GM12878 (cell line): Measurements from ENCODE around the gene KIF1C. TPM values are rescaled to one million over a fixed set of nuclear protein-coding genes. Genes with fewer than 3 reads are reported as not detected.

Experiments
- ATAC-seq: fragments of 200-7000 bp; cut with Tn5 transposase; 3 replicates; pipeline ENCODE4 v1.9.1; 2020; ENCODE audit warnings: mild to moderate bottlenecking, moderate library complexity
- BruUV-seq: library from RNA; stranded (reverse); fragments of 400-500 nt; replicated peaks from 2 replicates; lab custom pipeline; 2021; lab: Mats Ljungman, UMichigan
- CTCF ChIA-PET: fragments of 300-600 bp; sonication (Branson Sonifier 250); formaldehyde crosslinking; extraction: SDS; loops from one replicate; lab custom pipeline; 2021; ENCODE audit warnings: inconsistent platforms; lab: Yijun Ruan, JAX
- POLR2A ChIA-PET: fragments of 350-600 bp; formaldehyde crosslinking; extraction: SDS; loops from one replicate; lab custom pipeline; 2021; ENCODE audit warnings: inconsistent platforms; lab: Charles Lee
- RAD21 ChIA-PET: fragments of 300-600 bp; sonication (Branson Sonifier 250); formaldehyde crosslinking; loops from one replicate; lab custom pipeline; 2023; ENCODE audit warnings: antibody characterized with exemption; ENCODE audit not compliant: unreplicated experiment; lab: Charles Lee
- SMC1A ChIA-PET: fragments of 300-600 bp; sonication (Branson Sonifier 250); formaldehyde crosslinking; loops from one replicate; lab custom pipeline; 2023; ENCODE audit not compliant: unreplicated experiment, uncharacterized antibody; lab: Charles Lee
- DNase-seq: peaks from one replicate; pipeline ENCODE4 v3.0.0-alpha.2; 2011; ENCODE audit warnings: low read depth, low spot score
- FAIRE-seq: peaks from 3 replicates; lab custom pipeline; 2011; peaks lifted over from hg19 to GRCh38; lab: Jason Lieb, UNC
- H2AFZ ChIP-seq: 2 replicates; pipeline ENCODE4 v1.6.0; 2011; ENCODE audit warnings: low read depth, low read length, control low read depth; ENCODE audit not compliant: control insufficient read depth
- H3K27ac ChIP-seq: 2 replicates; pipeline ENCODE4 v1.5.1; 2011; ENCODE audit warnings: control low read depth; ENCODE audit not compliant: control insufficient read depth, insufficient read depth
- H3K27me3 ChIP-seq, 2 experiments: replicated peaks in 1 of 2; 2 replicates each; pipeline versions ENCODE4 v1.6.0 to v1.6.1; 2011; ENCODE audit warnings: low read length in 1 of 2; ENCODE audit not compliant: control insufficient read depth in 2 of 2, insufficient read depth in 2 of 2
- H3K36me3 ChIP-seq, 2 experiments: 2 replicates each; pipeline ENCODE4 v1.5.1; 2011; ENCODE audit warnings: low read length in 1 of 2; ENCODE audit not compliant: control insufficient read depth in 2 of 2, insufficient read depth in 2 of 2
- H3K4me1 ChIP-seq: 2 replicates; pipeline ENCODE4 v1.6.1; 2011; ENCODE audit warnings: mild to moderate bottlenecking, low read length, moderate library complexity, mixed read lengths; ENCODE audit not compliant: control insufficient read depth, insufficient read depth
- H3K4me2 ChIP-seq: 2 replicates; pipeline ENCODE4 v1.6.0; 2011; ENCODE audit warnings: control low read depth; ENCODE audit not compliant: control insufficient read depth, insufficient read depth
- H3K4me3 ChIP-seq: fragments of 200-600 bp; sonication (generic); 2 replicates; pipeline ENCODE4 v1.5.1; 2016
- H3K79me2 ChIP-seq: 2 replicates; pipeline ENCODE4 v1.6.0; 2011; ENCODE audit warnings: low read length; ENCODE audit not compliant: control insufficient read depth, insufficient read depth
- H3K9ac ChIP-seq: 2 replicates; pipeline ENCODE4 v1.8.0; 2011; ENCODE audit warnings: low read length, control low read depth, mixed read lengths; ENCODE audit not compliant: control insufficient read depth, insufficient read depth
- H3K9me3 ChIP-seq: replicated peaks from 3 replicates; pipeline ENCODE4 v1.5.1; 2011; ENCODE audit warnings: mild to moderate bottlenecking, low read length; ENCODE audit not compliant: control insufficient read depth, insufficient read depth
- H4K20me1 ChIP-seq: 2 replicates; pipeline ENCODE4 v1.6.0; 2011; ENCODE audit not compliant: control insufficient read depth, insufficient read depth
- CHD2 ChIP-seq: IDR thresholded peaks from 2 replicates; pipeline ENCODE4 v1.6.1; 2011; ENCODE audit warnings: low read depth, low read length, improper control_type of control experiment, borderline replicate concordance
- NBN ChIP-seq: fragments of 450-650 bp; IDR thresholded peaks from 2 replicates; pipeline ENCODE4 v1.6.1; 2016
- NRF1 ChIP-seq: conservative IDR thresholded peaks from 2 replicates; pipeline ENCODE4 v1.6.1; 2011; ENCODE audit warnings: mild to moderate bottlenecking, low read depth, low read length, improper control_type of control experiment
- RB1 ChIP-seq: fragments of 450-650 bp; formaldehyde crosslinking; IDR thresholded peaks from 2 replicates; pipeline ENCODE4 v1.6.1; 2017; ENCODE audit warnings: mild to moderate bottlenecking, borderline replicate concordance
- SIN3A ChIP-seq: IDR thresholded peaks from 2 replicates; pipeline ENCODE4 v1.6.1; 2012; ENCODE audit warnings: low read depth, low read length, improper control_type of control experiment
- TCF7 ChIP-seq: IDR thresholded peaks from 2 replicates; pipeline ENCODE4 v1.6.1; 2014; ENCODE audit warnings: antibody characterized with exemption, borderline replicate concordance
- WRNIP1 ChIP-seq: IDR thresholded peaks from 2 replicates; pipeline ENCODE4 v1.6.1; 2011; ENCODE audit warnings: low read depth, low read length, improper control_type of control experiment, borderline replicate concordance
- WGBS: methylation state at CpG from one replicate; pipeline ENCODE4 v1.1.6; 2016; ENCODE audit warnings: low lambda C conversion rate; ENCODE audit not compliant: insufficient replicate concordance, insufficient coverage; ENCODE audit errors: missing lambda C conversion rate; 5-methylcytosine and 5-hydroxymethylcytosine counted together
- in situ Hi-C: fragments of 300-500 bp; cut with MboI; formaldehyde crosslinking; loops from 9 replicates; pipeline ENCODE4 v1.14.3; 2018; ENCODE audit warnings: mixed read lengths
- intact Hi-C: fragments of 100-400 bp; cut with micrococcal nuclease; formaldehyde crosslinking; loops from one replicate; pipeline ENCODE4 v1.14.2; 2022; ENCODE audit not compliant: unreplicated experiment
- polyA plus RNA-seq, 11 experiments: library from polyadenylated mRNA; depleted of rRNA in 4 of 11; unstranded in 6 of 11; stranded (reverse) in 5 of 11; fragments of >200 nt; fragmentation: Nextera tagmentation in 4 of 11; fragmentation: Illumina TruSeq in 1 of 11; extraction: Ambion mirVana in 4 of 11; extraction: Trizol in 1 of 11; gene quantifications; 1 replicate in 1 of 11; 2 replicates in 10 of 11; pipeline versions ENCODE4 v1.2.1 to v1.2.3, GENCODE V29; 2011 to 2016; ENCODE audit warnings: inconsistent platforms in 2 of 11, missing spikeins in 2 of 11, low read depth in 1 of 11
- total RNA-seq, 4 experiments: library from RNA; depleted of rRNA in 3 of 4; stranded (reverse); fragments of >200 nt in 3 of 4; fragmentation: Illumina TruSeq in 1 of 4; extraction: Trizol in 1 of 4; gene quantifications; 2 replicates each; pipeline versions ENCODE4 v1.2.1 to v1.2.3, GENCODE V29; 2013 to 2021
- TF ChIP-seq, protein P1 (sequence below): fragments of 450-650 bp; formaldehyde crosslinking; IDR thresholded peaks from 2 replicates; pipeline ENCODE4 v1.5.0; 2022; ENCODE audit warnings: mild to moderate bottlenecking, missing genetic modification characterization
- TF ChIP-seq, protein P2 (sequence below): IDR thresholded peaks from 2 replicates; pipeline ENCODE4 v1.6.1; 2012; ENCODE audit warnings: low read depth, low read length, improper control_type of control experiment
- TF ChIP-seq, protein P3 (sequence below): IDR thresholded peaks from 2 replicates; pipeline ENCODE4 v1.6.1; 2011; ENCODE audit warnings: low read depth, low read length, improper control_type of control experiment, borderline replicate concordance
- TF ChIP-seq, protein P4 (sequence below): IDR thresholded peaks from 2 replicates; pipeline ENCODE4 v1.6.1; 2012; ENCODE audit warnings: low read depth, low read length, improper control_type of control experiment
- TF ChIP-seq, protein P5 (sequence below): fragments of 450-650 bp; IDR thresholded peaks from 2 replicates; pipeline ENCODE4 v1.6.1; 2017; ENCODE audit warnings: low read depth, mild to moderate bottlenecking, moderate library complexity

KIF1C gene
- total and polyA plus RNA-seq, 10 of the 15 experiments (the other 5 are each of a cell fraction or from before 2014, with no cell fraction given): 1.4 to 65.9 (median 21.1) TPM

DNA sequence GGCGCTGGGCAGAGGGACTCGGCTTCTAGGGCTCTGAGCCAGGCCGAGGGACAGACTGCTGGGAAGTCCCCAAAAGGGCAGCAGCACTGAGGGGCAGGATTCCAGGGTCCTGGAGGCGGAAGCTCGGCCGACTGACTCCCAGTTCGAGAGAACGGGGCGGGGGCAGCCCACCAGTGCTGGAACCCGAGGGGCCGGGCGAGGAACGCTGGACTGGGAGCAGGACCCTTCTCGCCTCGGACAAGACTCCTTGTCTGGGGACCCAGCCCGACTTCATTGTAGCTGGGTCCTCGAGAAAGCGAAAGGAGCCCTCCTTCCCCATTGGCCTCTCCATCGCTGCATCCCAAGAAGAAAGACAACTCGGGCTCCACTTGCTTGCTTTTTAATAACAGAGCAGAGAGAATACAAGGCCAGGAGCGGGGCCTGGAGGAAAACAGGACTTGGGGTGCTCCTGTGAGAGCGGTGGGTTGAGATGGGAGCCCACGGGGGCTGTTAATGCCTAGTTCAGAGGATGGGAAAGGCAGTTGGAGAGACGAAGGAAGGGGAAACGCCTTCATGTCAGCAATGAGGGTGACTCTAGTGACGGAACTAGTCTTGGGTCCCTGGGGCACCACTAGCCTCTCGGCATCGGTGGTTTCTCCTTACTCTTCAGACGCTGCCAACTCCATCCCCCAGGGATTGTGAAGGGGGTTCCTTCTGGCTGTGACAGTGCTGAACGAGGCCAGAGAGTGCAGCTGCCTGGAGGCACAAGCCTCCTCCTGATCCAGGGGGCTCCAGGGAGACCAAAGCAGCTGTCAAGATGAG, 9.8 kb upstream of the KIF1C start (continued):
- TF ChIP-seq, protein P1, sequence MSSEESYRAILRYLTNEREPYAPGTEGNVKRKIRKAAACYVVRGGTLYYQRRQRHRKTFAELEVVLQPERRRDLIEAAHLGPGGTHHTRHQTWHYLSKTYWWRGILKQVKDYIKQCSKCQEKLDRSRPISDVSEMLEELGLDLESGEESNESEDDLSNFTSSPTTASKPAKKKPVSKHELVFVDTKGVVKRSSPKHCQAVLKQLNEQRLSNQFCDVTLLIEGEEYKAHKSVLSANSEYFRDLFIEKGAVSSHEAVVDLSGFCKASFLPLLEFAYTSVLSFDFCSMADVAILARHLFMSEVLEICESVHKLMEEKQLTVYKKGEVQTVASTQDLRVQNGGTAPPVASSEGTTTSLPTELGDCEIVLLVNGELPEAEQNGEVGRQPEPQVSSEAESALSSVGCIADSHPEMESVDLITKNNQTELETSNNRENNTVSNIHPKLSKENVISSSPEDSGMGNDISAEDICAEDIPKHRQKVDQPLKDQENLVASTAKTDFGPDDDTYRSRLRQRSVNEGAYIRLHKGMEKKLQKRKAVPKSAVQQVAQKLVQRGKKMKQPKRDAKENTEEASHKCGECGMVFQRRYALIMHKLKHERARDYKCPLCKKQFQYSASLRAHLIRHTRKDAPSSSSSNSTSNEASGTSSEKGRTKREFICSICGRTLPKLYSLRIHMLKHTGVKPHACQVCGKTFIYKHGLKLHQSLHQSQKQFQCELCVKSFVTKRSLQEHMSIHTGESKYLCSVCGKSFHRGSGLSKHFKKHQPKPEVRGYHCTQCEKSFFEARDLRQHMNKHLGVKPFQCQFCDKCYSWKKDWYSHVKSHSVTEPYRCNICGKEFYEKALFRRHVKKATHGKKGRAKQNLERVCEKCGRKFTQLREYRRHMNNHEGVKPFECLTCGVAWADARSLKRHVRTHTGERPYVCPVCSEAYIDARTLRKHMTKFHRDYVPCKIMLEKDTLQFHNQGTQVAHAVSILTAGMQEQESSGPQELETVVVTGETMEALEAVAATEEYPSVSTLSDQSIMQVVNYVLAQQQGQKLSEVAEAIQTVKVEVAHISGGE: no peak
- TF ChIP-seq NBN: 0 out of 2 replicates have a peak, but pooled peaks have one; percentile 15
- no peak for TF ChIP-seq NRF1
- TF ChIP-seq, protein P2, sequence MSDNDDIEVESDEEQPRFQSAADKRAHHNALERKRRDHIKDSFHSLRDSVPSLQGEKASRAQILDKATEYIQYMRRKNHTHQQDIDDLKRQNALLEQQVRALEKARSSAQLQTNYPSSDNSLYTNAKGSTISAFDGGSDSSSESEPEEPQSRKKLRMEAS: peak; percentile 1; the same call in 1 of the 2 replicates

DNA sequence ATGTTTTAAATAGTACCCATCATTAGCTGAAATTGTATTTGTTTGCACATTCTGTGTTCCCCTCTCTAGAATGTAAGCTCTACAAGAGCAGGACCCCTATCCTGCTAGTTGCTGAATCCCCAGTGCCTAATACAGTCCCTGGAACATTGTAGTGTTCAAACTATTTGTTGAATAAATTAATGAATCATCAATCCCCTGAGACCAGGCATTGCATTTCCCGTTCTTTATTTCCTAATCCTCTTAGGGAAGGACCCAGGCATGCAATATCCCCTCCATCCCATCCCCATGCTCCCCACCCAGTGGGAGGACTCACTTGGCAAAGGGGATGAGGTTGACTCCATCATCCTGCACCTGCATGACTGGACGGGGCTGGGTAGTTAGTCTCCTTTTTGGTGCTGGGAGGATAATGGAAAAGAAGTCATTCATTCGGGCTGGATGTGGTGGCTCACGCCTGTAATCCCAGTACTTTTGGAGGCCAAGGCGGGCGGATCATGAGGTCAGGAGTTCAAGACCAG, 3.6 kb upstream of the KIF1C start:
- no peak overlapping the region for H3K4me2 ChIP-seq
- in situ Hi-C loops (no loop called here), intact Hi-C loops (no loop called here)
- ChIA-PET RAD21 (no interaction called here), CTCF (no interaction called here), SMC1A (no interaction called here), POLR2A (interaction anchor here (0.7 kb wide), 1 partner anchor 201 kb away, joined by 4 read pairs; no protein-coding TSS in a partner anchor)
- no peaks in the 10 kb centered on the region for H4K20me1 ChIP-seq
- H2AFZ ChIP-seq: no peak overlapping the region
- H3K79me2 ChIP-seq: peaks cover 13% of the 10 kb centered on the region
- BruUV-seq: no TSS peak
- H3K9me3 ChIP-seq: no peaks in the 10 kb centered on the region
- no peak overlapping the region for H3K27ac ChIP-seq
- H3K4me1 ChIP-seq: peaks cover 4% of the 10 kb centered on the region
- no peak for FAIRE-seq
- no peak overlapping the region for H3K4me3 ChIP-seq
- WGBS: 66% methylated on average over 6 of the region's 6 CpGs
- H3K27me3 ChIP-seq: no peaks in the 10 kb centered on the region
- H3K9ac ChIP-seq: no peak overlapping the region
- DNase-seq: no peak
- no peaks in the 10 kb centered on the region for H3K36me3 ChIP-seq
- no peak for ATAC-seq
- TF ChIP-seq, protein P3, sequence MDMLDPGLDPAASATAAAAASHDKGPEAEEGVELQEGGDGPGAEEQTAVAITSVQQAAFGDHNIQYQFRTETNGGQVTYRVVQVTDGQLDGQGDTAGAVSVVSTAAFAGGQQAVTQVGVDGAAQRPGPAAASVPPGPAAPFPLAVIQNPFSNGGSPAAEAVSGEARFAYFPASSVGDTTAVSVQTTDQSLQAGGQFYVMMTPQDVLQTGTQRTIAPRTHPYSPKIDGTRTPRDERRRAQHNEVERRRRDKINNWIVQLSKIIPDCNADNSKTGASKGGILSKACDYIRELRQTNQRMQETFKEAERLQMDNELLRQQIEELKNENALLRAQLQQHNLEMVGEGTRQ: no peak
- TF ChIP-seq CHD2 (no peak), SIN3A (no peak), RB1 (no peak), WRNIP1 (no peak), TCF7 (no peak)
- TF ChIP-seq, protein P4, sequence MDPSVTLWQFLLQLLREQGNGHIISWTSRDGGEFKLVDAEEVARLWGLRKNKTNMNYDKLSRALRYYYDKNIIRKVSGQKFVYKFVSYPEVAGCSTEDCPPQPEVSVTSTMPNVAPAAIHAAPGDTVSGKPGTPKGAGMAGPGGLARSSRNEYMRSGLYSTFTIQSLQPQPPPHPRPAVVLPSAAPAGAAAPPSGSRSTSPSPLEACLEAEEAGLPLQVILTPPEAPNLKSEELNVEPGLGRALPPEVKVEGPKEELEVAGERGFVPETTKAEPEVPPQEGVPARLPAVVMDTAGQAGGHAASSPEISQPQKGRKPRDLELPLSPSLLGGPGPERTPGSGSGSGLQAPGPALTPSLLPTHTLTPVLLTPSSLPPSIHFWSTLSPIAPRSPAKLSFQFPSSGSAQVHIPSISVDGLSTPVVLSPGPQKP: no peak
- TF ChIP-seq, protein P5, sequence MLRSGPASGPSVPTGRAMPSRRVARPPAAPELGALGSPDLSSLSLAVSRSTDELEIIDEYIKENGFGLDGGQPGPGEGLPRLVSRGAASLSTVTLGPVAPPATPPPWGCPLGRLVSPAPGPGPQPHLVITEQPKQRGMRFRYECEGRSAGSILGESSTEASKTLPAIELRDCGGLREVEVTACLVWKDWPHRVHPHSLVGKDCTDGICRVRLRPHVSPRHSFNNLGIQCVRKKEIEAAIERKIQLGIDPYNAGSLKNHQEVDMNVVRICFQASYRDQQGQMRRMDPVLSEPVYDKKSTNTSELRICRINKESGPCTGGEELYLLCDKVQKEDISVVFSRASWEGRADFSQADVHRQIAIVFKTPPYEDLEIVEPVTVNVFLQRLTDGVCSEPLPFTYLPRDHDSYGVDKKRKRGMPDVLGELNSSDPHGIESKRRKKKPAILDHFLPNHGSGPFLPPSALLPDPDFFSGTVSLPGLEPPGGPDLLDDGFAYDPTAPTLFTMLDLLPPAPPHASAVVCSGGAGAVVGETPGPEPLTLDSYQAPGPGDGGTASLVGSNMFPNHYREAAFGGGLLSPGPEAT: no peak
